Measurements from ENCODE around the gene GABBR2. TPM values are rescaled to one million over a fixed set of nuclear protein-coding genes. Genes with fewer than 3 reads are reported as not detected.

The GABBR2 gene
- total RNA-seq, 1 donor from 2014 or later = 0.24 TPM

DNA sequence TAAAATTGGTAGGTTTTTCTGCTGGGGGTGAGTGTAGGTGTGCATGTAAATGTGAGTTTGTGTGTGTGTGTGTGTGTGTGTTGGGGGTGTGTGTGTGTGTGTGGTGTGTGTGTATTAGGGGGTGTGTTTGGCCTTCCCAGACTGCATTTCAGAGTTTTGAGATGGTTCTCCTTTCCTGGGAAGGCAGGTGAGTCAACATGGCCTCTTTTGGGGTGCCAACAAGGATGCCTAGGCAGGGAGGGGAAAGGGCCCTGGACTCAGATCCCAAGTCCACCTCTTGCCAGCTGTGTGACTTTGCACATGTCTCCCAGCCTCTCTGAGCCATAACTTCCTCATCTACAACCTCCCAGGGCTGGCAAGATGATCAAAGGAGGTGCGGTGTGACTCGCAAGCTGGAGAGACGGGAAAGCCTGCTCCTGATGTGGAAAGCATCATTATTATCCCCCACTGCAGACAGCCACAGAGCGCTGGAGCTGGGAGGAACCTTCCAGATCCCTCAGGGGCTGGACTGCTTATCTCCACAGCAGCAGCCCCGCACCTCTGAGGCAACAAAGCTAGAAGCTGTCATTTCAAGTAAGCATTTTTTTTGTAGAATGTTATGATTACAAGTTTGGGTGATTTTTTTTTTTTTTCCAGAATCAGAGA, 389.8 kb downstream of the GABBR2 start:
- Histone ChIP-seq H3K27me3 (ENCODE audit: low read depth) (no peaks in the 10 kb centered on the region), H3K4me1 (peaks cover 19% of the 10 kb centered on the region), H3K27ac (no peak overlapping the region), H3K4me3 (no peak overlapping the region), H3K36me3 (no peaks in the 10 kb centered on the region), H3K9me3 (no peaks in the 10 kb centered on the region)
- intact Hi-C loops (cut with DNase I) = no loop called here
- TF ChIP-seq CTCF (IDR thresholded peaks at IDR 0.05) = no peak
- no peak for ATAC-seq
- no peak for DNase-seq

DNA sequence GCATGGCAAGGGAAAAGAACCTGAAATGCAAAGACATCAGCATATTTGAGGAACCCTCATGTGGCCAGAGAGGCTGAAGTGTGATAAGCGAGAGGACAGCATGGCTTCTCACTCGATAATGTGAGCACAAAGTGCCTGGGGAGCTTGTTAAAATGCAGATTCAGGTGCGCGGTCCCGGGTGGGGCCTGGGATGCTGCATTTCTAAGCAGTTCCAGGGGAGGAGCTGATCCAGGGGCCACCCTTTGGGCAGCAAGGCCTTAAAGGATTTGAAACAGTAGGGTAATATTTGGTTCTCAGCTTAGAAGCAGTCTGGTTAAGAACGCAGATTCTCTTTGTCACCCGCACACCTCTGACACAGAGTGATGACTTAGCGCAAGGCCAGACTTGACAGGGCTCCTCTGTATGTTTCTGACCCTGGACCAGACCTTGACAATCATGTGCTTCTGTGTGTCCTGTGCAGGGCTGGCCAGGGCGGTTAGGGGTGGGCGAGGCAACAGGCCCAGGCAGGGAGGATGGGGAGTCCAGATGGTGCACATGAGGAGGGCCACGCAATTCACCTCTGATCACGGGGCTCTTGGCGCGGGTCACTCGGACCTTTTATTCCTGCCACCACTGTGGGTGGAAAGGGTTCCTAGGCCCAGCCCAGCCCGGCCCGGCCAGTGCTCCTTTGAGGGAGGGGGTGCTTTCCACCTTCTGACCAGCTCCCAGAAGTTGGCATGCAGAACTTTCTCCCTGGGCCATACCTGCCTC, 390.5 kb downstream of the GABBR2 start:
- TF ChIP-seq CTCF (IDR thresholded peaks at IDR 0.05) = no peak
- H3K4me1 ChIP-seq = peaks cover 20% of the 10 kb centered on the region
- no peak overlapping the region for H3K4me3 ChIP-seq
- H3K27me3 ChIP-seq (ENCODE audit: low read depth) = no peaks in the 10 kb centered on the region
- H3K9me3 ChIP-seq = no peaks in the 10 kb centered on the region
- DNase-seq (no peak), ATAC-seq (no peak)
- intact Hi-C loops (cut with DNase I) = no loop called here
- H3K36me3 ChIP-seq = no peaks in the 10 kb centered on the region
- H3K27ac ChIP-seq = no peak overlapping the region

DNA sequence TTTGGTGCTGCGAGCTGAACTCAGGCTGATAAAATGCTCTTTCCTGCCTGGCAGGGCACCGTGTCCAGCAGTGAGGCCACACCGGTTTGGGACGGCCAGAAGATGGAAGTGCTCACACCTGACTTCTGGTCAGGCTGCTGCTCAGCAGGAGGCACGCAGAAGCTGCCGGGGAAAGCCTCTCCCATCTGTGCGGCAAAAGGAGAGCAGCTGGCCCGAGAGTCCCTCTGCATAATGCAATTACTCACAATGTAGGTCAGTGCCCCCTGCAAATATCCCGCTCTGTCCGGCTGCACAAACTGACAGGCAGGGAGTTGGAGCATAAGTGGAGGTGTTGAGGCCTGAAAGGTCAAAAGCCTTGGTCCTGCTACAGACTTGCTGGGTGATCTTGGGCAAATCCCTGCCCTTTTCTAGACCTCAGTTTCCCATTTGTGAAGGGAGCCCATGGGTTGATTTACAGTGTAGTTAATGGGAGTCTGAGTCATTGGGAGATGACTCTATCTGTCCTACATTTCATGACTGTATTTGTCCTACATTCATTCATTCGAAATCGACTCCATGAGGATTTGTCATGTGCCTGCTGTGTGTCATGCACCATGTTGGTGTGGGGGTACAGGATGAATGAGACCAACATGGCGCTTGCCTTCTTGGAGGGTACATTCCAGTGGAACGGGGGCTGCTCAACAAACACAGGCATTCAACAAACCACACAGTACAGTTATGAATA, 391.4 kb downstream of the GABBR2 start:
- no peak overlapping the region for H3K27ac ChIP-seq
- H3K4me3 ChIP-seq = no peak overlapping the region
- DNase-seq (no peak), ATAC-seq (no peak)
- H3K9me3 ChIP-seq = no peaks in the 10 kb centered on the region
- H3K4me1 ChIP-seq = peaks cover 20% of the 10 kb centered on the region
- no peak for TF ChIP-seq CTCF (IDR thresholded peaks at IDR 0.05)
- intact Hi-C loops (cut with DNase I) = no loop called here
- no peaks in the 10 kb centered on the region for H3K27me3 ChIP-seq (ENCODE audit: low read depth)
- no peaks in the 10 kb centered on the region for H3K36me3 ChIP-seq

GRCh38 chr9:98316445-98317133, 392.1 kb downstream of the GABBR2 start:
- no peak for TF ChIP-seq CTCF (IDR thresholded peaks at IDR 0.05)
- Histone ChIP-seq H3K36me3 (no peaks in the 10 kb centered on the region), H3K27me3 (ENCODE audit: low read depth) (no peaks in the 10 kb centered on the region), H3K9me3 (no peaks in the 10 kb centered on the region), H3K4me3 (no peak overlapping the region), H3K4me1 (peaks cover 20% of the 10 kb centered on the region), H3K27ac (no peak overlapping the region)
- intact Hi-C loops (cut with DNase I) = no loop called here
- ATAC-seq (no peak), DNase-seq (no peak)

- intact Hi-C loops (cut with DNase I) = no loop called here
- Histone ChIP-seq H3K4me3 (no peak overlapping the region), H3K27ac (no peak overlapping the region), H3K27me3 (ENCODE audit: low read depth) (no peaks in the 10 kb centered on the region), H3K36me3 (no peaks in the 10 kb centered on the region), H3K9me3 (no peaks in the 10 kb centered on the region), H3K4me1 (peaks cover 20% of the 10 kb centered on the region)
- DNase-seq = peak; percentile 79
- TF ChIP-seq CTCF (IDR thresholded peaks at IDR 0.05) = peak; percentile 88
- peak; percentile 92 to 93 for ATAC-seq
Measured at GRCh38 chr9:98315551-98316060, 393.1 kb downstream of the GABBR2 start.

Measured in lower lobe of right lung (tissue), 2 donors.